ENCODE data around the gene TCN2.

- TF ChIP-seq CTCF (IDR thresholded peaks at IDR 0.05; ENCODE audit: insufficient read depth, low read depth, low read length) (no peak), EZH2 (IDR thresholded peaks at IDR 0.05; ENCODE audit: insufficient read depth, low read length) (no peak)
These were observed 28.5 kb upstream of the TCN2 start for GRCh38 chr22:30578481-30578880.
